ENCODE measurements around the gene KAZN.
A peak's percentile ranks its signal among the peaks of the same experiment; 100 is the strongest.
"Not testable (repeated sequence)": the region's sequence is repeated elsewhere in the genome, so short reads cannot be mapped to it uniquely, and the experiment has no call there.

The KAZN gene

DNA sequence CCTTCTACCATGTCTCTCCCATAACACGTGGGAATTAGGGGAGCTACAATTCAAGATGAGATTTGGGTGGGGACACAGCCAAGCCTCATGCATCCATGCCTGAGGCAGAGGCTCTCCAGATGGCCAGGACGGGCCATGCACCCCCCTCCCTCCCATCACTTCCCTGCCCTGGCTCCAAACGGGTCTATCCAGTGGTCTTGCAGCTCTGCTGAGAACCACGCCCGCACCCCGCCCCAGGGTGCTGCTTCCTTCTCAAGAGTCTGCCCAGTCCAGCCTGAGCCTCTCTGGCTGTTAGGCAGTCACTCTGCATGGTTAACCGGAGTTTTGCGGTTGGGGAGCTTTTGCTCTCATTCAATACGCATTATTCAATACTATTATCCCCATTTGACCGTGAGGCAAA is 423.6 kb downstream of the KAZN start:
- no peak for DNase-seq

DNA sequence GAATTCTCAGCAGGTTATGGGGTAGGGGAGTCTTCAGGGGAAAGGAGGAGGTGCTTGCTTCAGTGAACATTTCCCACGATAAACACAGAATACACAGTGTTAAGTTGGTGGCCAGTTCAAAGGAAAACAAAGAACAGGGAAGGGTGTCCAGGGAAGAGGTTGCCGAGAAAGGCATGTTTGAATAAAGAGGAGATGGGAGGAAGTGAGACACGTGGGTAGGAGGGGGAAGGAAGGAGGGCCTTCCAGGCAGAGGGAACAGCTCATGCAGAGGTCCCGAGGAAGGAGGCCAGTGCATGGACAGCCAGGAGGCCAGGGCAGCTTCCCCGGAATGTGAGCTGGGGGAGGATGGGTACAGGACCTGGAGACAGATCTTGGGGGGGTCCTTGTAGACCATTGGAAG is 424.7 kb downstream of the KAZN start:
- no peak for DNase-seq

- no peak for DNase-seq
Observed at GRCh38 chr1:15023976-15024375, 425.5 kb downstream of the KAZN start.

DNA sequence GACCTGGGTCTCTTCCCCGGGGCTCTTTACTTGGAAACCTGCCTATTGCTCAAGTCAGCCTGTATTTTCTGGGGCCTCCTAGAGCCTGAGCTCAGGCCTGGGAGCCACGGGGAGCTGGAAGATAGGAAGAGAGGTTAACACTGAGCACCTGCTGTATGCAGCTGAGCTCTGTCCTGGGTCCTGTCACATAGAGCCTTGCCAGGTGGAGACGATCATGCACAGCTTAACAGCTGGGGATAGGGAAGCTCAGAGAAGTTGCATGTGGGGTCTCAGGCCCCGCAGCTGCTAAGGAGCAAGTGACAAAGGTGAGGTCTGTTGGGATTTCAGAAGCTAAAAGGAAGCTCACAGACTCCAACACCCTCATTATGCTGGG is 427.6 kb downstream of the KAZN start:
- no peak for DNase-seq

GRCh38 chr1:15027515-15027986 is 429.1 kb downstream of the KAZN start:
- peak; percentile 53 for DNase-seq

DNA sequence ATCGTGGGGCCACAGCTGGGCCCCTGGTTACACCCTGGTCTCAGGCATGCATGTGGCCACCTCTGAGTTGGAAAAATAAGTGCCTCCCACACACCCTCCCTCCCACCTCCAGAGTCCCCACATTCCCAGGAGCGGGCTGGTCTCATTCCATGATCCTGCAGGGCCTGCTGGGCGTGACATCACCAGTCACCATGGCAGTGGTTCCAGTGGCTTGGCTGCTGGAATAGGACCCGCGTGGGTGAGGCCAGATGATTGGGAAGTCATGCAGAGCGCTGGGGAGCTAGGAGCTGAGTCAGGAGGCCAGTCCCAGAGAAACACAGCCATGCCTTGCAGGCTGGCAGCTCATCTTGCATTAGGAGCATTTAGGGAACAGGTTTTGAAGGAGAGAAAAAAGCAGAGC is 429.6 kb downstream of the KAZN start:
- no peak for DNase-seq

GRCh38 chr1:15028616-15029015 is 430.1 kb downstream of the KAZN start:
- no peak for DNase-seq

- no peak for DNase-seq
Observed at GRCh38 chr1:15029036-15029435, 430.6 kb downstream of the KAZN start.

GRCh38 chr1:15029786-15030185 is 431.3 kb downstream of the KAZN start:
- DNase-seq = no peak

DNA sequence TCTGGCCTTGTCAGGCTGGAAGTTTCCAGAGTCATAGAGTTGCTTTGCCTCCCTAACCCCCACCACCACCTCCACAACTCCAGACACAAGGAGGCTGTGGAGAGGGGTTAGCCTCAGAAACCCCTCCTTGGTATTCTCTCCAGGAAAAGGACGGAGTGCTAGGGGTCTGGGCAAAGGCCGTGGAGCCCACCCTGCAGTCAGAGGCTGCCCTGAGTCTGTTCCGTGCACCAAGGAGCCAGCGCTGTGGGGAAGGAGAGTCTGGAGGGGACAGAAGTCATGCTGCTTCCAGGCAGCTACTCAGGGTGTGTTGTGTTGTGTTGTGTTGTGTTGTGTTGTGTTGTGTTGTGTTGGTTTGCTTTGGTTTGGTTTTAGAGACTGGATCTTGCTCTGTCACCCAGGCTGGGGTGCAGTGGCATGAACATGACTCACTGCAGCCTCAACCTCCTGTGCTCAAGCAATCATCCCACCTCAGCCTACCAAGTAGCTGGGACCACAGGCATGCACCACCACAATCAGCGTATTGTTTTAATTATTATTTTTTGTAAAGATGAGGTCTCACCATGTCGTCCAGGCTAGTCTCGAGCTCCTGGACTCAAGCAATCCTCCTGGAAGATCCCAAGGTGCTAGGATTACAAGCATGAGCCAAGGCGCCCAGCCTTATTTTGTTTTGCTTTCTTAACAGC is 432.9 kb downstream of the KAZN start:
- no peak for DNase-seq

GRCh38 chr1:15033264-15033663 is 434.8 kb downstream of the KAZN start:
- DNase-seq = no peak

DNA sequence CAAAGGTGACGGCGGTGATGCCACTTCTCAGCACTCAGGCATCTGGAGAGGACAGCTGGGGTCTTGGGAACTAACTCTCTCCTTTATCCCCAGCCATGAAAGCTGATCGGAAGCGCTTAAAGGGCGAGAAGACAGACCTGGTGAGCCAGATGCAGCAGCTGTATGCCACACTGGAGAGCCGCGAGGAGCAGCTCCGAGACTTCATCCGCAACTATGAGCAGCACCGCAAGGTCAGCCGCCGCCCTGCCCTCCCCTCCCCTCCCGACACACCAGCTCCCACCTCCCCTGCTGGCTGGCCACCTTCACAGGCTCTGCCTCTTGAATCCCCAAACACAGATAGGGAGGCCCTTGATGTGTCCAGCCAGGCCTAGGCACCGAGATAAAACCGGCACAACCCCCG is 436.2 kb downstream of the KAZN start:
- no peak for DNase-seq

GRCh38 chr1:15035236-15035635 is 436.8 kb downstream of the KAZN start:
- DNase-seq = no peak

DNA sequence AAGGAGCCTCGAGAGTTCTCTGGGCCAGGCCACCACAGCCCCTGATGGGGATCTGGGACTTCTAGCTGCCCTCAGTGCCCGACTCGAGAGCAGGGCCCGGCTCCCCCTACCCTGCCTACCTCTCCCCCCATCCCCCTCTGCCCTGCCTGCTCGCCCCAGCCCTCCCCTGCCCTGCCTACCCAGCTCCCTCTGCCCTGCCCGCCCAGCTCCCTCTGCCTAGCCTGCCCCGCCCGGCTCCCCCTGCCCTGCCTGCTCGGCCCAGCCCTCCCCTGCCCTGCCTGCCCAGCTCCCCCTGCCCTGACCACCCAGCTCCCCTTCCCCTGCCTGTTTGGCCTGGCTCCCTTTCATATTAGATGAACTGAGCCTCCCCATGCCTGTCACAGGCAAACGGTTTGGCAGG is 437.6 kb downstream of the KAZN start:
- DNase-seq = no peak

GRCh38 chr1:15038232-15039016 is 439.9 kb downstream of the KAZN start:
- DNase-seq = peak; percentile 30

GRCh38 chr1:15039017-15039648 is 440.6 kb downstream of the KAZN start:
- DNase-seq = no peak

DNA sequence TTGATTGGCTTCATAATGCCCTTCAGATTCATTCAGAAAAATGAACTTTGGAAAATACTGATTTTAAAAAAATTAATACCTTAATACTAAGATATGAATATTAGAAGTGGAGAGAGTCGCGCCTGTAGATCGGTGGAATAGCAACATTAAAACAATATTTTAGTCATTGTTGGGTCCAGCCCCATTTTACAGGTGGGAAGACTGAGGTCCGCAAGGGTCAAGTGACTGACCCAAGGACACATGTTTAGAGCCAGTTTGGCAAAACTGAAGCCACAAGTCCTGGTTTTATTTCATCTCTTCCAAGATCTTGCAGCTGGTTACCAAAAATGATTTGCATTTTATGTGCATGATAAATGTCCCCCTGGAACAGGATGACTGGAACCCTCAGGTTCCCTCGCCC is 441.4 kb downstream of the KAZN start:
- no peak for DNase-seq

DNA sequence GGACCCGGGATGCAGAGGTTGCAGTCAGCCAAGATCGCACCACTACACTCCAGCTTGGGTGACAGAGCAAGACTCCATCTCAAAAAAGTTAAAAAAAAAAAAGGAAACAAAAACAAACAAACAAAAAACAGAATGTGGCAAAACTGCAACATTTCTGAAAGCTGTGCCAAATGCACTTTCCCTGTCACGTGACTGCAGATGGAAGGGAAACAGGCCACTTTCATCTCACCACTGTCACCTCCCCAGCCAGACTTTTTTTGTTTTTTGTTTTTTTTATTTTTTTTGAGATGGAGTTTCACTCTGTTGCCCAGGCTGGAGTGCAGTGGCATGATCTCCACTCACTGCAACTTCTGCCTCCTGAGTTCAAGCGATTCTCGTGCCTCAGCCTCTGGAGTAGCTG is 442.2 kb downstream of the KAZN start:
- DNase-seq = not testable (repeated sequence)

DNA sequence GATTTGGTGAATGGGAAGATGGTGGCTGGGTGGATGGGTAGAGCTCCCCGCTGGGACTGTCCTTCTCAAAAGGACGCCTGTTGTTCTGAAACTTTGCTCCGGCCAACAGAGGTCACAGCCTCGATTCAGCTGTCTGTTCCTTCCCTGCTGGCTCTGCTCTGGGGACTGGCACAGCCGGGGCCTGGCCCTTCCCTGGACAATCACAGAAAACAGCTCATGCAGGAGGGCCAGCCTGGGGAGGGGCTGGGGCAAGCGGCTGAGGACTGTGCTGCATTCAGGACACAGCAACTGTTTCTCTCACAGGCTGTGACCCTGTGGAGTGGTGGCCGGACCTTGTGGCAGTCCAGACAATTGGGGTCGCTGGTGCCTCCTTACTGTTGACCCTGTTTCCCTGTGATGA is 444.4 kb downstream of the KAZN start:
- no peak for DNase-seq

DNA sequence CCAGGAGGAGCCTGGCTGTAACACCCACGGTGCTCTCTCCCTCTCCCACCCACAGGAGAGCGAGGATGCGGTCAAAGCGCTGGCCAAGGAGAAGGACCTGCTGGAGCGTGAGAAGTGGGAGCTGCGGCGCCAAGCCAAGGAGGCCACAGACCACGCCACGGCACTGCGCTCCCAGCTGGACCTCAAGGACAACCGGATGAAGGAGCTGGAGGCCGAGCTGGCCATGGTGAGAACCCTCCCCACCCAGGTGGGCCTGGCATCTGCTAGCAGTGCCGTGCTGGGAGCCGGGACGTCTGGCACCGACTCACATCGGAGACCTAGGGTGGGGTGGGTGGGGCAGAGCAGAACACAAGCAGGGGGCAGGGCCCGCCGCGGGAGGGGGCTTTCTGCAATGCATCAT is 445.4 kb downstream of the KAZN start:
- no peak for DNase-seq

GRCh38 chr1:15045123-15045522 is 446.6 kb downstream of the KAZN start:
- no peak for DNase-seq

DNA sequence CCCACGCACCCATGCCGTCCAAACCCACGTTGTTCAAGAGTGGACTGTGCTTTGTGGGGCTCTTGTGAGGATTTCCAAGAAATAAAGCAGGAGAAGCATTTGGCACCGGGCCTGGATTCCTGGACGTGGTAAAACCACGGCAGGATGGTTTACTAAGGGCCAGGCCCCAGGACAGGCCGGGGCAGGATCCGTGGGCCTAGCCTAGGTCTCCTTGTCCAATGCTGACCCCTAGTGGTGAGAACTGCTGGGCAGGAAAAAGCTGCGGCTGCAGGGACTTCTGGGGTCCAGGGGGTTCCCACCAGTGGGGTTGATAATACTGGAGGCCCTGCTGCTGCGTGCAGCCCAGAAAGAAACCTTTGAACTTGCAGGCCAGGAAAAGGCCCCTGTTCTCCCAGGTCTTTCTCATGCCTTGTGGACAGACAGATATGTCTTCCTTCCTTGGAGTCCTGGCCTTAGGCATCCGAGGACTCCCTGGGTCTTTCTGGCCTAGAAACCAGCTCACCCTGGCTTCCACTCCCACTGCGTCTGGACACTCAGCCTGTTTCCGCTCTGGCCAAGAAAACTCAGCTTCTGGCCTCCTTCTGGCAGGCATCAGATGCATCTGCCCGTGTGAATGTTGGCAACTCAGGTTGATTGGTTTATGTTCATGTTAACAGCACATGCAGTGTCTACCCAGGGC is 448.1 kb downstream of the KAZN start:
- DNase-seq = peak; percentile 65

- DNase-seq = no peak
Observed at GRCh38 chr1:15047237-15047636, 448.8 kb downstream of the KAZN start.

All from NCI-H510A (cell line).